HFFc6 (cell line): Measurements from ENCODE around the gene TIAM2. TPM values are rescaled to one million over a fixed set of nuclear protein-coding genes. Genes with fewer than 3 reads are reported as not detected.

Source experiments
- DNase-seq: peaks from one replicate; pipeline ENCODE4 v3.0.0-alpha.2; 2018
- H3K27ac Mint-ChIP-seq: 2 replicates; pipeline ENCODE4 v1.8.0; 2020; ENCODE audit warnings: mild to moderate bottlenecking, mixed read lengths
- H3K27me3 Mint-ChIP-seq: 2 replicates; pipeline ENCODE4 v1.8.0; 2021; ENCODE audit warnings: mild to moderate bottlenecking, moderate library complexity, mixed read lengths; ENCODE audit not compliant: insufficient read depth
- H3K36me3 Mint-ChIP-seq: 2 replicates; pipeline ENCODE4 v1.8.0; 2021; ENCODE audit warnings: low read depth, mixed read lengths
- H3K4me1 Mint-ChIP-seq: 2 replicates; pipeline ENCODE4 v1.8.0; 2020; ENCODE audit warnings: low read depth, mixed read lengths
- H3K4me3 Mint-ChIP-seq: 2 replicates; pipeline ENCODE4 v1.8.0; 2020; ENCODE audit warnings: mild to moderate bottlenecking, moderate library complexity, mixed read lengths
- H3K9me3 Mint-ChIP-seq: 2 replicates; pipeline ENCODE4 v1.8.0; 2020; ENCODE audit warnings: mild to moderate bottlenecking, mixed read lengths
- CTCF ChIP-seq: fragments of 200-600 bp; sonication (generic); IDR thresholded peaks from 2 replicates; pipeline ENCODE4 v1.5.0; 2021; ENCODE audit warnings: antibody characterized with exemption, mild to moderate bottlenecking
- total RNA-seq, 6 experiments: library from RNA; stranded (reverse); fragmentation: NEBNext Ultra II Directional; extraction: Animal tissue kit (Norgen Biotek cat#: 25700); gene quantifications; 2 replicates in 1 of 6; 3 replicates in 5 of 6; pipeline ENCODE4 v1.2.3, GENCODE V29; 2021

The TIAM2 gene
- total RNA-seq, 6 experiments from 2014 or later, result 7.2 to 11.2 (median 9.4) TPM

GRCh38 chr6:155194399-155194798 lies 199.3 kb downstream of the TIAM2 start:
- H3K4me3 Mint-ChIP-seq, result no peak overlapping the region
- DNase-seq, result no peak
- H3K4me1 Mint-ChIP-seq, result peaks cover 39% of the 10 kb centered on the region
- H3K27ac Mint-ChIP-seq, result no peak overlapping the region
- H3K27me3 Mint-ChIP-seq, result peaks cover 4% of the 10 kb centered on the region
- H3K36me3 Mint-ChIP-seq, result peaks cover 30% of the 10 kb centered on the region
- TF ChIP-seq CTCF, result no peak
- H3K9me3 Mint-ChIP-seq, result no peaks in the 10 kb centered on the region

- no peak for DNase-seq
- no peak overlapping the region for H3K27ac Mint-ChIP-seq
- peaks cover 39% of the 10 kb centered on the region for H3K4me1 Mint-ChIP-seq
- peaks cover 4% of the 10 kb centered on the region for H3K27me3 Mint-ChIP-seq
- no peaks in the 10 kb centered on the region for H3K9me3 Mint-ChIP-seq
- H3K4me3 Mint-ChIP-seq, result no peak overlapping the region
- peaks cover 31% of the 10 kb centered on the region for H3K36me3 Mint-ChIP-seq
- no peak for TF ChIP-seq CTCF
These were observed 200.8 kb downstream of the TIAM2 start for GRCh38 chr6:155195903-155196302.

- H3K27me3 Mint-ChIP-seq, result peaks cover 3% of the 10 kb centered on the region
- no peaks in the 10 kb centered on the region for H3K9me3 Mint-ChIP-seq
- no peak overlapping the region for H3K27ac Mint-ChIP-seq
- H3K4me3 Mint-ChIP-seq, result no peak overlapping the region
- DNase-seq, result no peak
- H3K36me3 Mint-ChIP-seq, result peaks cover 23% of the 10 kb centered on the region
- no peak for TF ChIP-seq CTCF
- H3K4me1 Mint-ChIP-seq, result peaks cover 48% of the 10 kb centered on the region
These were observed 201.8 kb downstream of the TIAM2 start for GRCh38 chr6:155196911-155197310.

- Mint-ChIP-seq H3K4me3 (no peak overlapping the region), H3K9me3 (no peaks in the 10 kb centered on the region), H3K27me3 (peaks cover 3% of the 10 kb centered on the region), H3K27ac (no peak overlapping the region; the same call in 1 of the 2 replicates), H3K36me3 (peaks cover 21% of the 10 kb centered on the region), H3K4me1 (peaks cover 52% of the 10 kb centered on the region)
- no peak for DNase-seq
- no peak for TF ChIP-seq CTCF
These were observed 202.8 kb downstream of the TIAM2 start for GRCh38 chr6:155197932-155198331.

- no peak overlapping the region for H3K4me3 Mint-ChIP-seq
- peaks cover 21% of the 10 kb centered on the region for H3K36me3 Mint-ChIP-seq
- DNase-seq, result peak; percentile 12
- peak overlapping the region; percentile 11; the same call in 1 of the 2 replicates for H3K27ac Mint-ChIP-seq
- no peak for TF ChIP-seq CTCF
- H3K4me1 Mint-ChIP-seq, result peaks cover 38% of the 10 kb centered on the region
- peaks cover 1% of the 10 kb centered on the region; the same call in 1 of the 2 replicates for H3K27me3 Mint-ChIP-seq
- no peaks in the 10 kb centered on the region for H3K9me3 Mint-ChIP-seq
These were observed 204.9 kb downstream of the TIAM2 start for GRCh38 chr6:155200012-155200411.
